Spleen (tissue), 11 donors: ENCODE data around the gene PLCB3. TPM values are rescaled to one million over a fixed set of nuclear protein-coding genes. Genes with fewer than 3 reads are reported as not detected.

Source experiments
- DNase-seq: peaks from one replicate; pipeline ENCODE4 v3.0.0-alpha.2; 2020
- H3K27ac ChIP-seq, 8 donors: fragments of 200-600 bp; sonication (generic) in 7 of 8; 1 replicate in 4 of 8; 2 replicates in 4 of 8; pipeline versions ENCODE4 v1.5.0 to v1.8.0; 2016 to 2021; ENCODE audit warnings: inconsistent platforms in 4 of 8, mild to moderate bottlenecking in 4 of 8, moderate library complexity in 1 of 8
- H3K27me3 ChIP-seq, 7 donors: fragments of 200-600 bp; sonication (generic) in 6 of 7; replicated peaks in 1 of 7; 1 replicate in 4 of 7; 2 replicates in 3 of 7; pipeline versions ENCODE4 v1.5.0 to v1.8.0; 2016 to 2021; ENCODE audit warnings: inconsistent platforms in 3 of 7, mild to moderate bottlenecking in 1 of 7
- H3K36me3 ChIP-seq, 6 donors: fragments of 200-600 bp; sonication (generic) in 5 of 6; 1 replicate in 4 of 6; 2 replicates in 2 of 6; pipeline versions ENCODE4 v1.5.0 to v1.8.0; 2016 to 2021; ENCODE audit warnings: inconsistent platforms in 2 of 6
- H3K4me1 ChIP-seq, 6 donors: fragments of 200-600 bp; sonication (generic) in 5 of 6; 1 replicate in 3 of 6; 2 replicates in 3 of 6; pipeline versions ENCODE4 v1.5.0 to v1.8.0; 2016 to 2021; ENCODE audit warnings: inconsistent platforms in 3 of 6
- H3K4me3 ChIP-seq, 8 donors: fragments of 200-600 bp; sonication (generic) in 7 of 8; 1 replicate in 4 of 8; 2 replicates in 4 of 8; pipeline versions ENCODE4 v1.5.0 to v1.8.0; 2016 to 2021; ENCODE audit warnings: inconsistent platforms in 4 of 8, mild to moderate bottlenecking in 4 of 8, moderate library complexity in 2 of 8
- H3K9me3 ChIP-seq, 8 donors: fragments of 200-600 bp; sonication (generic) in 7 of 8; 1 replicate in 4 of 8; 2 replicates in 4 of 8; pipeline versions ENCODE4 v1.5.0 to v1.8.0; 2016 to 2021; ENCODE audit warnings: inconsistent platforms in 4 of 8
- CTCF ChIP-seq, 11 experiments: fragments of 200-600 bp in 7 of 11; fragments of 450-650 bp in 4 of 11; sonication (generic) in 4 of 11; IDR thresholded peaks in 8 of 11; conservative IDR thresholded peaks in 3 of 11; 1 replicate in 7 of 11; 2 replicates in 4 of 11; pipeline versions ENCODE4 v1.4.0 to v1.8.0; 2016 to 2021; ENCODE audit warnings: antibody characterized with exemption in 11 of 11, inconsistent platforms in 4 of 11, mild to moderate bottlenecking in 1 of 11
- POLR2A ChIP-seq, 3 donors: fragments of 450-650 bp; IDR thresholded peaks; one replicate each; pipeline ENCODE4 v1.5.1; 2017; ENCODE audit warnings: antibody characterized with exemption in 3 of 3, mild to moderate bottlenecking in 1 of 3
- POLR2AphosphoS5 ChIP-seq, 3 donors: sonication (generic); formaldehyde crosslinking; IDR thresholded peaks; one replicate each; pipeline ENCODE4 v1.5.1; 2017; ENCODE audit warnings: antibody characterized with exemption in 3 of 3
- WGBS, 5 donors: extraction: QIAGEN DNeasy Blood & Tissue Kit in 3 of 5; methylation state at CpG; one replicate each; pipeline versions ENCODE4 v1.1.5 to v1.1.7; 2013 to 2018; 5-methylcytosine and 5-hydroxymethylcytosine counted together
- intact Hi-C: fragments of 100-400 bp; cut with DNase I; formaldehyde crosslinking; loops from one replicate; pipeline ENCODE4 v1.15.0; 2023; ENCODE audit warnings: low total_unique reads
- polyA plus RNA-seq, 3 donors: library from polyadenylated mRNA; stranded (reverse); fragments of 200-250 nt; gene quantifications; one replicate each; pipeline ENCODE4 v1.2.1, GENCODE V29; 2013
- total RNA-seq, 7 donors: library from RNA; depleted of rRNA in 3 of 7; stranded (reverse); fragments of >200 nt in 3 of 7; fragmentation: NEBNext Ultra II Directional in 4 of 7; extraction: Animal tissue kit (Norgen Biotek cat#: 25700) in 4 of 7; gene quantifications; one replicate each; pipeline versions ENCODE4 v1.1.0 to v1.2.1, GENCODE V29; 2016 to 2021
- donor health status: healthy with polysubstance abuse.
- donor health status: DM: no; HTN: no; CAD: no; lungs with moderate emphysema.
- donor health status: DM: no; HTN: no; CAD: no.
- donor health status: Bipolar disorder and iron deficiency.
- donor health status: healthy.
- donor health status: DM: no; HTN: no; CAD: no.
- donor health status: DM: yes; HTN: yes; CAD: no.

PLCB3 gene
- total and polyA plus RNA-seq, 10 donors, result 3.8 to 28.3 (median 21.1) TPM

- no peak for DNase-seq
- Histone ChIP-seq H3K4me3 (no peak overlapping the region), H3K36me3 (peaks cover 0 to 82% (median 48%) of the 10 kb centered on the region in 6 donors), H3K9me3 (no peaks in the 10 kb centered on the region), H3K27me3 (no peaks in the 10 kb centered on the region), H3K4me1 (peaks cover 22 to 34% (median 27%) of the 10 kb centered on the region in 6 donors), H3K27ac (no peak overlapping the region)
- 92 to 98% (median 95%) methylated on average over 5 to 10 of the region's 10 CpGs for WGBS, 5 donors
- TF ChIP-seq CTCF (IDR thresholded peaks at IDR 0.05 in 8 of 11, conservative IDR thresholded peaks at IDR 0.05 in 3 of 11), result no peak
- TF ChIP-seq POLR2A (IDR thresholded peaks at IDR 0.05), result no peak
- no peak for TF ChIP-seq POLR2AphosphoS5 (IDR thresholded peaks at IDR 0.05)
- intact Hi-C loops, result no loop called here
These were observed 13.1 kb downstream of the PLCB3 start for GRCh38 chr11:64264371-64264852.

GRCh38 chr11:64265176-64266160 lies 14.1 kb downstream of the PLCB3 start:
- Histone ChIP-seq H3K27ac (no peak overlapping the region), H3K27me3 (no peaks in the 10 kb centered on the region), H3K4me1 (peaks cover 22 to 39% (median 27%) of the 10 kb centered on the region in 6 donors), H3K4me3 (no peak overlapping the region), H3K9me3 (no peaks in the 10 kb centered on the region), H3K36me3 (peaks cover 0 to 72% (median 40%) of the 10 kb centered on the region in 6 donors)
- WGBS, 5 donors, result 87 to 93% (median 90%) methylated on average over 25 to 35 of the region's 35 CpGs
- DNase-seq, result peak; percentile 78
- intact Hi-C loops, result no loop called here
- no peak for TF ChIP-seq POLR2A (IDR thresholded peaks at IDR 0.05)
- no peak for TF ChIP-seq CTCF (IDR thresholded peaks at IDR 0.05 in 8 of 11, conservative IDR thresholded peaks at IDR 0.05 in 3 of 11)
- TF ChIP-seq POLR2AphosphoS5 (IDR thresholded peaks at IDR 0.05), result no peak

GRCh38 chr11:64266339-64266738 lies 15.0 kb downstream of the PLCB3 start:
- Histone ChIP-seq H3K36me3 (peaks cover 0 to 63% (median 38%) of the 10 kb centered on the region in 6 donors), H3K27ac (peak overlapping the region in 5 of 8 donors; percentile 98 to 100 (median 99)), H3K4me1 (peaks cover 22 to 41% (median 27%) of the 10 kb centered on the region in 6 donors), H3K4me3 (no peak overlapping the region), H3K27me3 (no peaks in the 10 kb centered on the region), H3K9me3 (no peaks in the 10 kb centered on the region)
- 92 to 96% (median 93%) methylated on average over 15 of the region's 15 CpGs for WGBS, 5 donors
- intact Hi-C loops, result no loop called here
- DNase-seq, result peak; percentile 80
- no peak for TF ChIP-seq POLR2A (IDR thresholded peaks at IDR 0.05)
- TF ChIP-seq POLR2AphosphoS5 (IDR thresholded peaks at IDR 0.05), result peak in 1 of 3 donors; percentile 21

- intact Hi-C loops, result no loop called here
- TF ChIP-seq CTCF (IDR thresholded peaks at IDR 0.05 in 8 of 11, conservative IDR thresholded peaks at IDR 0.05 in 3 of 11), result no peak
- peak in 1 of 3 donors; percentile 47 for TF ChIP-seq POLR2AphosphoS5 (IDR thresholded peaks at IDR 0.05)
- H3K27ac ChIP-seq, result peak overlapping the region; percentile 80 to 100 (median 98)
- WGBS, 5 donors, result 69 to 81% (median 75%) methylated on average over 24 to 27 of the region's 27 CpGs
- H3K9me3 ChIP-seq, result no peaks in the 10 kb centered on the region
- peak overlapping the region in 1 of 8 donors; percentile 99 for H3K4me3 ChIP-seq
- peaks cover 0 to 53% (median 32%) of the 10 kb centered on the region in 6 donors for H3K36me3 ChIP-seq
- peaks cover 27 to 52% (median 36%) of the 10 kb centered on the region in 6 donors for H3K4me1 ChIP-seq
- no peaks in the 10 kb centered on the region for H3K27me3 ChIP-seq
- DNase-seq, result peak; percentile 86
These were observed 16.0 kb downstream of the PLCB3 start for GRCh38 chr11:64267207-64267945.
